ENCODE data around the gene FMNL1.

DNA sequence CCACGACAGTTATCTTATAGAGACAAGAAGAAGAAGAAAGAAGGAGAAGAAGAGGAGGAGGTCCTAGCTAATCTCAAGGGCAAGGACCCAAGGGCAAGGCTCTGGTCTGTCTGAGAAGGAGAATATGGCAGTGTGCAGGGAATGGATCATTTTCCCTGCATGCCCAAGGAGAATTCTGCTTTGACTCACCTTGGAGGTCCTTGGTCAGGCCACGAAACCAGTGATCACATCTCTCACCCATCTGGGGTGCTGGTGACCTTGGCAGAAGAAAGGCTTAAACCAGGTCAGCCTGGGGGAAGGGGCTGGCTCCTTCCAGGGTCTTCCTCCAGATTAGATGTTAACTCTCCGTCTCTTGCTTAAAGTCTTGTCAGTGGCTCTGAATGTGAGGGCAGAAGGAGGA, 1.6 kb upstream of the FMNL1 start:
- TF ChIP-seq CTCF (IDR thresholded peaks at IDR 0.05) (no peak), POLR2AphosphoS5 (IDR thresholded peaks at IDR 0.05; ENCODE audit: insufficient read depth in 1 of 2, low read depth in 1 of 2) (no peak), POLR2A (IDR thresholded peaks at IDR 0.05) (no peak)
